Tibial nerve (tissue), 4 donors: ENCODE data around the gene PLXDC2.
A peak's percentile ranks its signal among the peaks of the same experiment; 100 is the strongest.

Experiments used
- EP300 ChIP-seq, 2 donors: sonication (generic); formaldehyde crosslinking; IDR thresholded peaks; one replicate each; pipeline ENCODE4 v1.6.1; 2017; ENCODE audit warnings: antibody characterized with exemption in 2 of 2, mild to moderate bottlenecking in 1 of 2
- POLR2A ChIP-seq, 2 donors: fragments of 450-650 bp; IDR thresholded peaks; one replicate each; pipeline ENCODE4 v1.6.1; 2017; ENCODE audit warnings: antibody characterized with exemption in 2 of 2, mild to moderate bottlenecking in 2 of 2, moderate library complexity in 2 of 2
- TF ChIP-seq, protein P1 (sequence below), 5 experiments: fragments of 200-600 bp in 3 of 5; fragments of 450-650 bp in 2 of 5; sonication (generic) in 3 of 5; IDR thresholded peaks; one replicate each; pipeline ENCODE4 v1.5.1; 2016 to 2019; ENCODE audit warnings: antibody characterized with exemption in 5 of 5, mild to moderate bottlenecking in 3 of 5, moderate library complexity in 2 of 5

DNA sequence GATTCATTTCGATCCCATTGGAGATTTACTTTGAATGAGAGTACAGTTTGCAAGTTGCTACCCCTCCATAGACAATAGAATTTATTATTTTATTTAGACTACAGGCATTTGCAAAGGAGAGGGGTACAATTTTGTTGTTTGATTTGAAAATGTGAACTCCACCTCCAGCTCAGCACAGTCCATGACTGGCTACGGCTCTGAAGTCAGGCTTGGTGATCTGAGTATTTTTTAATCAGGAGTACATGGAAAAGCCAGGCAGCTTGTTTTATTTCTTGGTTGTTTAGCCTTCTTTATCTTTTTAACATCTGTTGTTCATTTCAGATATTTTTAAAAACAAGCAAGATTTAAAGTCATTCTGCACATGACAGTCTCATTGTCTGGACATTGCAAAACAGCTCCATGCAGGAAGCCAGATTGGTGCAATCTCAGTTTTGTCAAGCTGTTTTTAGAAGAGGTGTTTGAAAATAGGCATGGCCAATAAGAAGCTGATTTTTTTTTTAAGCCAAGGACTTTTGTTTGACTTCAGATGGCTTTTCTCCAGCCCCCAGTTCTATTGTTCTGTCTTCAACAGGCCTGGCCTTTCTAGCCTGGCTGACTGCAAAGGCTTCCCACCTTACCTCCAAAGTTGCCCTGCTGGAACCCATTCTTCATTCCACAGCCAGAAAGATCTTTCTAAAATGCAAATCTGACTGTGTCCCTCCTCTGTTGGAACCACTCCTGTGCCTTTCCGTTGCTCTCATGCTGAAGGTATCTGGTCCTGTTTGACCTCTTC, 12.2 kb downstream of the PLXDC2 start:
- TF ChIP-seq, protein P1, sequence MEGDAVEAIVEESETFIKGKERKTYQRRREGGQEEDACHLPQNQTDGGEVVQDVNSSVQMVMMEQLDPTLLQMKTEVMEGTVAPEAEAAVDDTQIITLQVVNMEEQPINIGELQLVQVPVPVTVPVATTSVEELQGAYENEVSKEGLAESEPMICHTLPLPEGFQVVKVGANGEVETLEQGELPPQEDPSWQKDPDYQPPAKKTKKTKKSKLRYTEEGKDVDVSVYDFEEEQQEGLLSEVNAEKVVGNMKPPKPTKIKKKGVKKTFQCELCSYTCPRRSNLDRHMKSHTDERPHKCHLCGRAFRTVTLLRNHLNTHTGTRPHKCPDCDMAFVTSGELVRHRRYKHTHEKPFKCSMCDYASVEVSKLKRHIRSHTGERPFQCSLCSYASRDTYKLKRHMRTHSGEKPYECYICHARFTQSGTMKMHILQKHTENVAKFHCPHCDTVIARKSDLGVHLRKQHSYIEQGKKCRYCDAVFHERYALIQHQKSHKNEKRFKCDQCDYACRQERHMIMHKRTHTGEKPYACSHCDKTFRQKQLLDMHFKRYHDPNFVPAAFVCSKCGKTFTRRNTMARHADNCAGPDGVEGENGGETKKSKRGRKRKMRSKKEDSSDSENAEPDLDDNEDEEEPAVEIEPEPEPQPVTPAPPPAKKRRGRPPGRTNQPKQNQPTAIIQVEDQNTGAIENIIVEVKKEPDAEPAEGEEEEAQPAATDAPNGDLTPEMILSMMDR (IDR thresholded peaks at IDR 0.05) = no peak
- no peak for TF ChIP-seq POLR2A (IDR thresholded peaks at IDR 0.05)
- peak; percentile 83 to 92 for TF ChIP-seq EP300 (IDR thresholded peaks at IDR 0.05)
